OCI-LY7 (cell line): ENCODE measurements around the gene ECSIT.

Experiments used
- CTCF ChIP-seq: fragments of 200-600 bp; sonication (generic); conservative IDR thresholded peaks from 2 replicates; pipeline ENCODE4 v1.5.1; 2014; ENCODE audit warnings: mild to moderate bottlenecking, antibody characterized with exemption, low read length, moderate library complexity, mixed read lengths
- EZH2phosphoT487 ChIP-seq: fragments of 200-600 bp; sonication (generic); IDR thresholded peaks from 2 replicates; pipeline ENCODE4 v1.6.1; 2018; ENCODE audit warnings: low read depth, borderline replicate concordance, mild to moderate bottlenecking, mixed run types, antibody characterized with exemption, low read length, moderate library complexity, mixed read lengths

DNA sequence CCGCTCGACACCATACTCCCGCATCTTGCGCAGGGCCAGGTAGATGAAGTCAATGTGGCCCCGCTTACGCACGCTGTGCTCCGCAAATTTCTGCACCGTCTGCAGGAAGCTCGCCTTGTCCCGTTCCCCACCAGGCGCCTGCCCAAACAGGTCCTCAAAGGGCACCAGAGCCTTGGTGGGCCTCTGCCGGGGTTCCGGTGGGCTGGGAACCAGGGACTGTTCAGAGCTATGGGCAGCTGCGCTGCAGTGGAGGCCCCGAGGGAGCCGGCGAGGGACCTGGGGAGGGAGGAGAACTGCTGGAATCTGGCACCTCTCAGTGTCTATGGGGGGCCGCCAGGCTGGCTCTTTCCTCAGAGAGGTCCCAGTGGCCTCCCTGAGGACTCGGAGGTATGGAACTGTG, 15.0 kb downstream of the ECSIT start:
- TF ChIP-seq CTCF, result no peak
- TF ChIP-seq EZH2phosphoT487, result no peak
